HEK293 (cell line): ENCODE results near the gene DGKZ.

Experiments
- CTCF ChIA-PET: fragments of 350-600 bp; formaldehyde crosslinking; extraction: SDS; loops from one replicate; lab custom pipeline; 2021; ENCODE audit warnings: antibody characterized with exemption; lab: Yijun Ruan, JAX
- POLR2A ChIA-PET: fragments of 300-600 bp; formaldehyde crosslinking; extraction: SDS; loops from one replicate; lab custom pipeline; 2020; ENCODE audit warnings: antibody characterized with exemption, inconsistent platforms; lab: Yijun Ruan, JAX
- H3K27ac ChIP-seq: fragments of 200-500 bp; sonication (Bioruptor generic); 2 replicates; pipeline ENCODE4 v1.5.1; 2014; ENCODE audit warnings: low read depth, low read length, control low read depth, inconsistent platforms; ENCODE audit errors: extremely low read depth
- H3K36me3 ChIP-seq, 2 experiments: fragments of 200-500 bp in 1 of 2; sonication (Bioruptor generic) in 1 of 2; 1 replicate in 1 of 2; 2 replicates in 1 of 2; pipeline ENCODE4 v1.5.1; 2014 to 2017; ENCODE audit warnings: inconsistent platforms in 2 of 2, low read length in 2 of 2; ENCODE audit not compliant: control insufficient read depth in 2 of 2, insufficient read depth in 1 of 2
- H3K4me1 ChIP-seq: fragments of 200-500 bp; sonication (Bioruptor generic); 2 replicates; pipeline ENCODE4 v1.5.1; 2014; ENCODE audit warnings: mild to moderate bottlenecking, low read length, inconsistent platforms; ENCODE audit not compliant: control insufficient read depth, insufficient read depth
- H3K4me3 ChIP-seq: 2 replicates; pipeline ENCODE4 v1.5.1; 2011; ENCODE audit warnings: low read depth, mild to moderate bottlenecking, control low read depth, low read length, moderate library complexity
- H3K9me3 ChIP-seq: fragments of 200-500 bp; sonication (Bioruptor generic); 2 replicates; pipeline ENCODE4 v1.5.1; 2014; ENCODE audit warnings: low read depth, low read length, inconsistent platforms; ENCODE audit not compliant: control insufficient read depth, insufficient read depth
- BCL11B ChIP-seq: fragments of 450-650 bp; formaldehyde crosslinking; IDR thresholded peaks from 2 replicates; pipeline ENCODE4 v1.5.1; 2016; ENCODE audit warnings: low read depth, missing biosample characterization, missing genetic modification characterization
- GFI1B ChIP-seq: fragments of 450-650 bp; formaldehyde crosslinking; IDR thresholded peaks from 2 replicates; pipeline ENCODE4 v1.5.1; 2016; ENCODE audit warnings: missing biosample characterization, missing genetic modification characterization
- IKZF3 ChIP-seq: fragments of 450-650 bp; IDR thresholded peaks from 2 replicates; pipeline ENCODE4 v1.5.0; 2018; ENCODE audit warnings: missing biosample characterization, mild to moderate bottlenecking, missing genetic modification characterization, moderate library complexity
- KLF8 ChIP-seq: fragments of 450-650 bp; formaldehyde crosslinking; IDR thresholded peaks from 2 replicates; pipeline ENCODE4 v1.5.1; 2016; ENCODE audit warnings: missing biosample characterization, missing genetic modification characterization
- MYNN ChIP-seq: fragments of 450-650 bp; formaldehyde crosslinking; IDR thresholded peaks from 2 replicates; pipeline ENCODE4 v1.5.1; 2016; ENCODE audit warnings: missing biosample characterization, missing genetic modification characterization, borderline replicate concordance
- PATZ1 ChIP-seq: fragments of 450-650 bp; formaldehyde crosslinking; IDR thresholded peaks from 2 replicates; pipeline ENCODE4 v1.5.1; 2016; ENCODE audit warnings: missing biosample characterization, missing genetic modification characterization
- SCRT1 ChIP-seq: fragments of 450-650 bp; formaldehyde crosslinking; IDR thresholded peaks from 2 replicates; pipeline ENCODE4 v1.5.1; 2016; ENCODE audit warnings: missing biosample characterization, missing genetic modification characterization, borderline replicate concordance
- ZFHX2 ChIP-seq: fragments of 450-650 bp; formaldehyde crosslinking; conservative IDR thresholded peaks from 2 replicates; pipeline ENCODE4 v1.5.1; 2016; ENCODE audit warnings: missing biosample characterization, missing genetic modification characterization
- ZFP37 ChIP-seq: fragments of 450-650 bp; formaldehyde crosslinking; IDR thresholded peaks from 2 replicates; pipeline ENCODE4 v1.5.1; 2016; ENCODE audit warnings: missing biosample characterization, missing genetic modification characterization
- ZNF140 ChIP-seq: fragments of 450-650 bp; formaldehyde crosslinking; IDR thresholded peaks from 2 replicates; pipeline ENCODE4 v1.5.1; 2016; ENCODE audit warnings: missing biosample characterization, missing genetic modification characterization
- ZNF155 ChIP-seq: fragments of 450-650 bp; formaldehyde crosslinking; IDR thresholded peaks from 2 replicates; pipeline ENCODE4 v1.5.1; 2016; ENCODE audit warnings: missing biosample characterization, missing genetic modification characterization
- ZNF26 ChIP-seq: fragments of 450-650 bp; formaldehyde crosslinking; IDR thresholded peaks from 2 replicates; pipeline ENCODE4 v1.5.1; 2016; ENCODE audit warnings: missing biosample characterization, missing genetic modification characterization
- ZNF292 ChIP-seq: fragments of 450-650 bp; formaldehyde crosslinking; IDR thresholded peaks from 2 replicates; pipeline ENCODE4 v1.5.1; 2016; ENCODE audit warnings: low read depth, missing biosample characterization, missing genetic modification characterization, borderline replicate concordance
- ZNF350 ChIP-seq: fragments of 450-650 bp; formaldehyde crosslinking; IDR thresholded peaks from 2 replicates; pipeline ENCODE4 v1.5.0; 2017; ENCODE audit warnings: missing biosample characterization, mild to moderate bottlenecking, missing genetic modification characterization
- ZNF398 ChIP-seq: fragments of 450-650 bp; formaldehyde crosslinking; IDR thresholded peaks from 2 replicates; pipeline ENCODE4 v1.5.1; 2017; ENCODE audit warnings: missing biosample characterization, missing genetic modification characterization
- ZNF423 ChIP-seq: fragments of 450-650 bp; formaldehyde crosslinking; IDR thresholded peaks from 2 replicates; pipeline ENCODE4 v1.5.1; 2016; ENCODE audit warnings: missing biosample characterization, missing genetic modification characterization
- ZNF544 ChIP-seq: fragments of 450-650 bp; formaldehyde crosslinking; IDR thresholded peaks from 2 replicates; pipeline ENCODE4 v1.5.0; 2017; ENCODE audit warnings: missing biosample characterization, missing genetic modification characterization
- ZNF549 ChIP-seq: fragments of 450-650 bp; IDR thresholded peaks from 2 replicates; pipeline ENCODE4 v1.5.1; 2018; ENCODE audit warnings: missing biosample characterization, missing genetic modification characterization, mild to moderate bottlenecking, inconsistent platforms, moderate library complexity
- ZNF558 ChIP-seq: fragments of 450-650 bp; formaldehyde crosslinking; IDR thresholded peaks from 2 replicates; pipeline ENCODE4 v1.5.1; 2016; ENCODE audit warnings: missing biosample characterization, missing genetic modification characterization
- ZNF621 ChIP-seq: fragments of 450-650 bp; formaldehyde crosslinking; IDR thresholded peaks from 2 replicates; pipeline ENCODE4 v1.5.1; 2017; ENCODE audit warnings: missing biosample characterization, missing genetic modification characterization
- ZNF623 ChIP-seq: fragments of 450-650 bp; formaldehyde crosslinking; IDR thresholded peaks from 2 replicates; pipeline ENCODE4 v1.5.1; 2016; ENCODE audit warnings: missing biosample characterization, missing genetic modification characterization
- ZNF626 ChIP-seq: fragments of 450-650 bp; sonication (Bioruptor Pico); formaldehyde crosslinking; IDR thresholded peaks from 2 replicates; pipeline ENCODE4 v1.5.1; 2018; ENCODE audit warnings: missing biosample characterization, missing genetic modification characterization, inconsistent platforms
- ZNF707 ChIP-seq: fragments of 450-650 bp; formaldehyde crosslinking; IDR thresholded peaks from 2 replicates; pipeline ENCODE4 v1.5.1; 2016; ENCODE audit warnings: missing biosample characterization, missing genetic modification characterization
- ZNF768 ChIP-seq: fragments of 450-650 bp; formaldehyde crosslinking; IDR thresholded peaks from 2 replicates; pipeline ENCODE4 v1.5.1; 2018; ENCODE audit warnings: missing biosample characterization, mild to moderate bottlenecking, missing genetic modification characterization
- ZNF776 ChIP-seq: fragments of 450-650 bp; formaldehyde crosslinking; IDR thresholded peaks from 2 replicates; pipeline ENCODE4 v1.5.0; 2017; ENCODE audit warnings: missing biosample characterization, missing genetic modification characterization, borderline replicate concordance
- ZSCAN30 ChIP-seq: fragments of 450-650 bp; IDR thresholded peaks from 2 replicates; pipeline ENCODE4 v1.5.1; 2018; ENCODE audit warnings: missing biosample characterization, mild to moderate bottlenecking, missing genetic modification characterization, moderate library complexity
- TF ChIP-seq, protein P1 (sequence below): fragments of 450-650 bp; formaldehyde crosslinking; IDR thresholded peaks from 2 replicates; pipeline ENCODE4 v1.5.1; 2016; ENCODE audit warnings: missing biosample characterization, missing genetic modification characterization

Gene DGKZ

DNA sequence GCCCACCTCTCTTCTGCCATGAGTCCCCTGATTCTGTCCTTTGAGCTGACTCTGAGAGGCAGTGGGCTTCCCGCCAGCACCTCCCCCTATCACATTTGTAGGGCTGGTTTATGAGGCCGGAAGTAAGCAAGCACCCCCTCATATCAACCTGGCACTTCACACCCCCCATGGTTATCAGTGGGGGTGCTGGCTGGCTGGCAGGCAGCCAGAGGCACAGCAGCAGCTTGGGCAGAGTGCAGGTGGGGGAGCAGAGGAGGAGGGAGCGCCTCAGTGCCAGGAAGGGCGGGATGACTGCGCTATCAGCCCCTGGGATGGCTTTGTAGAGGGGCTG, 67.2 kb downstream of the DGKZ start (continued):
- TF ChIP-seq ZNF398 (tag by site-specific recombination) (peak; percentile 84), ZNF544 (no peak), ZFP37 (tag by site-specific recombination) (no peak), ZNF423 (tag by site-specific recombination) (0 out of 2 replicates have a peak, but pooled peaks have one; percentile 47), BCL11B (no peak), ZNF26 (tag by site-specific recombination) (no peak), SCRT1 (tag by site-specific recombination) (no peak)

DNA sequence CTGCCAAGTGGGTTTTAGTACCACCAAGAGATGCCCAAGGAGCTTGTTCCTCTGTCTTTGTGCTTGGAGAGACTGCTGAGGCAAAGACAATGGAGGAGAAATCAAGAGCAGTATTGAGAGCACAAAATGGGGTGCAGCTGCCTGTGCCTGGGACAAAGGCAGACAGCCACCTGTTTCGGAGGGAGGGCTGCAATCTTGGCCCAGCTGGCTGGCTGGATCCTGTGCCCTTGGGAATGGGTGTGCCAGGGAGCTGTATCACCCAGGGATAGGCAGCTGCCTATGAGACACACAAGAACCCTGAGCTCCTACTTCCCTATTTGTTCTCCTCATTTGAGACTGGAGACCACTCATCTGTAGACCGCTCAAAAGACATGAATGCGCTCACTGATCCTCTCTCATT, 67.6 kb downstream of the DGKZ start:
- TF ChIP-seq MYNN (tag by site-specific recombination) (no peak), ZNF292 (tag by site-specific recombination) (no peak), ZNF140 (tag by site-specific recombination) (no peak), ZNF621 (tag by site-specific recombination) (no peak), KLF8 (tag by site-specific recombination) (no peak), GFI1B (no peak), ZNF623 (tag by site-specific recombination) (no peak), ZNF350 (no peak), ZFHX2 (tag by site-specific recombination) (no peak)
- TF ChIP-seq, all 188 proteins: peak for 0
- Histone ChIP-seq H3K4me3 (no peak overlapping the region), H3K36me3 (peaks cover 0 to 56% of the 10 kb centered on the region in 2 experiments; a peak in 1 of 3 replicates), H3K27ac (no peak overlapping the region), H3K4me1 (peaks cover 3% of the 10 kb centered on the region; the same call in 1 of the 2 replicates), H3K9me3 (no peaks in the 10 kb centered on the region)
- ChIA-PET CTCF (interaction anchor here (0.5 to 0.6 kb wide), 3 partner anchors 23 to 198 kb away, joined by 3 to 4 read pairs (median 3); no protein-coding TSS in a partner anchor), POLR2A (no interaction called here)

DNA sequence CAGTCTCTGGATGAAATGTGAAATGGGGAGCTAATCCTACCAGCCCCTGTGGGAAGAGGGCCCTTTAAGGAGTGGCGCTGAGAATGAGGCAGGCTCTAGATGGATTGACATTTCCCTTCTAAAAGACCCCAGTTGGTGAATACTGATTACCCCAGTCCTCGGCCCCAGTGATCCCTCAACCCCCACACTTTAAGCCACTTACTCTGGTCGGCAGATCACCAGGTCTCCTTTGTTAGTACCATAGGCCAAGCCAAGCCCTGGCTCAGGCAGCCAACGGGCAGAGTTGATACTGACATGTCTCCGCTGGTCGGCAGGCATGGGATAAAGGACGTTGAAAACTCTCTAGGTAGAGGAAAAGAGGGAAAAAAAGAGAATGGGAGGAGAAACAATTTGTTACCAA, 70.4 kb downstream of the DGKZ start:
- TF ChIP-seq PATZ1 (tag by site-specific recombination) (no peak), ZSCAN30 (no peak), ZNF155 (tag by site-specific recombination) (no peak), IKZF3 (tag by site-specific recombination) (no peak), ZNF549 (tag by site-specific recombination) (no peak), ZNF558 (tag by site-specific recombination) (no peak), ZNF768 (tag by site-specific recombination) (no peak), ZNF626 (tag by site-specific recombination) (no peak), ZNF707 (tag by site-specific recombination) (no peak), ZNF776 (tag by site-specific recombination) (no peak)
- TF ChIP-seq, protein P1, sequence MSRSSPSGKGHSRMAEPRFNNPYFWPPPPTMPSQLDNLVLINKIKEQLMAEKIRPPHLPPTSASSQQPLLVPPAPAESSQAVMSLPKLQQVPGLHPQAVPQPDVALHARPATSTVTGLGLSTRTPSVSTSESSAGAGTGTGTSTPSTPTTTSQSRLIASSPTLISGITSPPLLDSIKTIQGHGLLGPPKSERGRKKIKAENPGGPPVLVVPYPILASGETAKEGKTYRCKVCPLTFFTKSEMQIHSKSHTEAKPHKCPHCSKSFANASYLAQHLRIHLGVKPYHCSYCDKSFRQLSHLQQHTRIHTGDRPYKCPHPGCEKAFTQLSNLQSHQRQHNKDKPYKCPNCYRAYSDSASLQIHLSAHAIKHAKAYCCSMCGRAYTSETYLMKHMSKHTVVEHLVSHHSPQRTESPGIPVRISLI (tag by site-specific recombination): no peak
- POLR2A ChIA-PET: no interaction called here
- Histone ChIP-seq H3K4me1 (peaks cover 8% of the 10 kb centered on the region; the same call in 1 of the 2 replicates), H3K9me3 (no peaks in the 10 kb centered on the region), H3K4me3 (no peak overlapping the region), H3K27ac (no peak overlapping the region), H3K36me3 (peaks cover 0 to 67% of the 10 kb centered on the region in 2 experiments; a peak in 1 of 3 replicates)
- CTCF ChIA-PET: no interaction called here
